Measurements from ENCODE around the gene GALNT18. TPM values are rescaled to one million over a fixed set of nuclear protein-coding genes. Genes with fewer than 3 reads are reported as not detected.

Gene GALNT18
- total RNA-seq, 3 donors from 2014 or later (not counting 1 experiment from before 2014, with no cell fraction given): 0.18 to 0.42 (median 0.38) TPM

DNA sequence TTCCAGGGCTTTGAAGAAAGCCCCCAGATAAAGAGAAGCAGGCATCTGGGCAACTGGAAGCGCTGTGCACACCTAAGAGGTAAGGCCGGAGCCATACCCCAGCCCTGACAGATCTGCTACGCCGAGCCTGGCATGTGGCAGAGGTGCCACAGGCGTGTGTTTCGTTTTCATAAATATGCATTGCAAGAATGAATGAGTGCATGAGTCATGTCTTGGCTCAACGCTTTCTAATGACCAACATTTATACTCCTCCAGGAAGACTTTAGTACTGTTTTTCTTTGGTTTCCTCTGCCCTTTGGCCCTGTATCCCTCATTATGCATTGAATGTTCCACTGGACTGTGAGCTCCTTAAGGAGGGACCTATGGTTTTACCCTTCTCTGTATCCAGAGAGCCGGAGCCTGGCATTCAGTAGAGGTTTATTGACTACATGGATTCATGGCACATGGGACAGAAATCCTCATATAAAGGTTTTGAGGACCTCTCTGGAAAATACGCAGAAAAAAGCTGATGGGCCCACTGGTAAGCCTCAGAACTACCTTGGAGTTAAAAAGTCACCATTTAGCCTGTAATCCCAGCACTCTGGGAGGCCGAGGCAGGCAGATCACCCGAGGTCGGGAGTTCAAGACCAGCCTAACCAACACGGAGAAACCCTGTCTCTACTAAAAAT, 229.9 kb downstream of the GALNT18 start:
- H3K27me3 Mint-ChIP-seq (ENCODE audit: low read depth in 2 of 2): peaks cover 0 to 12% of the 10 kb centered on the region in 2 donors
- Histone ChIP-seq H3K4me1 (ENCODE audit: control insufficient read depth, insufficient read depth, low read length) (no peaks in the 10 kb centered on the region), H3K4me3 (ENCODE audit: low read length) (no peak overlapping the region), H3K9me3 (ENCODE audit: control insufficient read depth, insufficient read depth, low read length) (no peaks in the 10 kb centered on the region), H3K36me3 (ENCODE audit: control insufficient read depth, insufficient read depth, low read length) (no peaks in the 10 kb centered on the region), H3K27ac (ENCODE audit: low read length) (no peak overlapping the region), H3K27me3 (ENCODE audit: control insufficient read depth, insufficient read depth, low read length) (no peaks in the 10 kb centered on the region)
- 80% methylated on average over 13 of the region's 13 CpGs for WGBS (ENCODE audit: insufficient coverage)
- no peaks in the 10 kb centered on the region for H3K9me3 Mint-ChIP-seq
- TF ChIP-seq, protein P1, sequence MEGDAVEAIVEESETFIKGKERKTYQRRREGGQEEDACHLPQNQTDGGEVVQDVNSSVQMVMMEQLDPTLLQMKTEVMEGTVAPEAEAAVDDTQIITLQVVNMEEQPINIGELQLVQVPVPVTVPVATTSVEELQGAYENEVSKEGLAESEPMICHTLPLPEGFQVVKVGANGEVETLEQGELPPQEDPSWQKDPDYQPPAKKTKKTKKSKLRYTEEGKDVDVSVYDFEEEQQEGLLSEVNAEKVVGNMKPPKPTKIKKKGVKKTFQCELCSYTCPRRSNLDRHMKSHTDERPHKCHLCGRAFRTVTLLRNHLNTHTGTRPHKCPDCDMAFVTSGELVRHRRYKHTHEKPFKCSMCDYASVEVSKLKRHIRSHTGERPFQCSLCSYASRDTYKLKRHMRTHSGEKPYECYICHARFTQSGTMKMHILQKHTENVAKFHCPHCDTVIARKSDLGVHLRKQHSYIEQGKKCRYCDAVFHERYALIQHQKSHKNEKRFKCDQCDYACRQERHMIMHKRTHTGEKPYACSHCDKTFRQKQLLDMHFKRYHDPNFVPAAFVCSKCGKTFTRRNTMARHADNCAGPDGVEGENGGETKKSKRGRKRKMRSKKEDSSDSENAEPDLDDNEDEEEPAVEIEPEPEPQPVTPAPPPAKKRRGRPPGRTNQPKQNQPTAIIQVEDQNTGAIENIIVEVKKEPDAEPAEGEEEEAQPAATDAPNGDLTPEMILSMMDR (IDR thresholded peaks at IDR 0.05): no peak
- ATAC-seq (no peak), DNase-seq (no peak)
- H3K4me1 Mint-ChIP-seq: peaks cover 0 to 8% of the 10 kb centered on the region in 2 donors
- no peaks in the 10 kb centered on the region for H3K36me3 Mint-ChIP-seq
- intact Hi-C loops (cut with micrococcal nuclease): no loop called here
- no peak overlapping the region for H3K27ac Mint-ChIP-seq
- H3K4me3 Mint-ChIP-seq: no peak overlapping the region

DNA sequence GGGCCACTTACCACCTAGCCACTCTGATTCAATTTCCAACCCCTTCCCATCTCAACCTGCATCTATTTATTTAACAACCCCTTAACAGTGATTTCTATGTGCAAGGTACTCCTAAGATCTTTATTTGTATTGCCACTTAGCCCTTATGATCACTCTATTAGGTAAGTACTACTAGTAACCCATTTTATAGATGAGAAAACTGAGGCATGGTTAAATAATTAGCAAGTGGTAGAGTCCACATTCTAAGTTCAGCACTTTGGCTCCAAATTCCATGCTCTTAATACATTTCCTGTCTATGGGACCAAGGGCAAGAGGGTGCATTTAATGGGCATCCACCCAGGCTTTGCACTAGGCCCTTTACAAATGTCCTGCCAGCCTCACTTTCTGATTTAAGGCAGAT, 230.6 kb downstream of the GALNT18 start:
- no peak overlapping the region for H3K27ac ChIP-seq (ENCODE audit: low read length)
- H3K9me3 Mint-ChIP-seq: no peaks in the 10 kb centered on the region
- no peaks in the 10 kb centered on the region for H3K9me3 ChIP-seq (ENCODE audit: control insufficient read depth, insufficient read depth, low read length)
- TF ChIP-seq, protein P1 (IDR thresholded peaks at IDR 0.05): no peak
- no peaks in the 10 kb centered on the region for H3K27me3 ChIP-seq (ENCODE audit: control insufficient read depth, insufficient read depth, low read length)
- H3K27me3 Mint-ChIP-seq (ENCODE audit: low read depth in 2 of 2): peaks cover 0 to 11% of the 10 kb centered on the region in 2 donors
- no peaks in the 10 kb centered on the region for H3K36me3 Mint-ChIP-seq
- DNase-seq (no peak), ATAC-seq (no peak)
- intact Hi-C loops (cut with micrococcal nuclease): no loop called here
- H3K27ac Mint-ChIP-seq: no peak overlapping the region
- no peaks in the 10 kb centered on the region for H3K36me3 ChIP-seq (ENCODE audit: control insufficient read depth, insufficient read depth, low read length)
- no peak overlapping the region for H3K4me3 Mint-ChIP-seq
- H3K4me1 ChIP-seq (ENCODE audit: control insufficient read depth, insufficient read depth, low read length): no peaks in the 10 kb centered on the region
- H3K4me3 ChIP-seq (ENCODE audit: low read length): no peak overlapping the region
- H3K4me1 Mint-ChIP-seq: peaks cover 0 to 8% of the 10 kb centered on the region in 2 donors

DNA sequence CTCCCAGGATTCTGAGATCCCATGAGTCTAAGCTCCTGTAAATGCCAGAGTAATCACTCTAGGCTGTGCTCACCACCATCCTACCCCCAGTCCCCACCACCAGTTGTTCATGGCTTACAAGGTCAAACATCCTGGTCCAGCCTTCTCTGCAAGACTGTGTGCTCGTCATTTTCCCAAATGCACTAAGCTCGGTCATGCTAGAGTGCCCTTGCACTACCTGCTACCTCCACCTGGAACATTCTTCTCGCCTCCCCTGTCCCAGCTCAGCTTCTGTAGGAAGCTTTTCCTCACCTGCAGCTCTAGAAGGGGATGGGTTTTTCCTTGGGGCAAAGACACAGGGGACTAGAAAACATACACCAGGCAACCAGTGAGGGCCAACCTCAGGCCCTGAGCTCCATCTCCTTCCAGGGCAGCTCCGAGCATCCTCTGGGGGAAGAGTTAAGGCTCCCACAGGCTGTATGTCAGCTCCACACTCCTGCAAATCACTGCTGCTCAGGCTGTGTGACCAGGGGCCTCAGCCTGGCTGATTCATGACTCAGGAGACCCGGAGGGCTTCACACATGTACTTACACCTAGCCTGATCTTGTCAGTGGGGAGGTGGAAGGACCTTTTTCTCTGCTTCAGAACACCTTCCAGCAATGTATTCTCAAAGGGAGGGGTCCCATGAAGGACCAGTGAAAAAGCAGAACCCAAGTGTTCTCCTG, 231.6 kb downstream of the GALNT18 start:
- no peak overlapping the region for H3K27ac Mint-ChIP-seq
- no peaks in the 10 kb centered on the region for H3K36me3 ChIP-seq (ENCODE audit: control insufficient read depth, insufficient read depth, low read length)
- H3K27ac ChIP-seq (ENCODE audit: low read length): no peak overlapping the region
- TF ChIP-seq, protein P1 (IDR thresholded peaks at IDR 0.05): no peak
- H3K9me3 Mint-ChIP-seq: no peaks in the 10 kb centered on the region
- no peak for DNase-seq
- no peaks in the 10 kb centered on the region for H3K4me1 ChIP-seq (ENCODE audit: control insufficient read depth, insufficient read depth, low read length)
- no peaks in the 10 kb centered on the region for H3K36me3 Mint-ChIP-seq
- 78% methylated on average over 5 of the region's 5 CpGs for WGBS (ENCODE audit: insufficient coverage)
- H3K4me1 Mint-ChIP-seq: peaks cover 0 to 8% of the 10 kb centered on the region in 2 donors
- no peak for ATAC-seq
- no peaks in the 10 kb centered on the region for H3K27me3 ChIP-seq (ENCODE audit: control insufficient read depth, insufficient read depth, low read length)
- H3K9me3 ChIP-seq (ENCODE audit: control insufficient read depth, insufficient read depth, low read length): no peaks in the 10 kb centered on the region
- no peak overlapping the region for H3K4me3 ChIP-seq (ENCODE audit: low read length)
- no peak overlapping the region for H3K4me3 Mint-ChIP-seq
- H3K27me3 Mint-ChIP-seq (ENCODE audit: low read depth in 2 of 2): peaks cover 0 to 6% of the 10 kb centered on the region in 2 donors
- intact Hi-C loops (cut with micrococcal nuclease): no loop called here

Data from natural killer cell (primary cell).